Activated CD4-positive, alpha-beta T cell treated with anti-CD3 and anti-CD28 coated beads, Interleukin-2, amount 50 U/mL, for 48 hours (primary cell): Measurements from ENCODE around the gene MLKL.

Experiments
- DNase-seq, 2 experiments: peaks; one replicate each; pipeline ENCODE4 v3.0.0-alpha.2; 2020

The MLKL gene

GRCh38 chr16:74700438-74701225 is at the start of gene MLKL:
TSS of gene MLKL (minus strand) at chr16:74700862. CDS start at chr16:74695757, 5,105 bp downstream.
- DNase-seq: peak; percentile 63 to 72

- DNase-seq: no peak
Observed at GRCh38 chr16:74749291-74750055, 48.8 kb upstream of the MLKL start.

GRCh38 chr16:74748616-74749026 is 48.0 kb upstream of the MLKL start:
- no peak for DNase-seq

GRCh38 chr16:74747716-74748615 is 47.3 kb upstream of the MLKL start:
- no peak for DNase-seq

- no peak for DNase-seq
Observed at GRCh38 chr16:74745926-74746325, 45.3 kb upstream of the MLKL start.

GRCh38 chr16:74745109-74745615 is 44.5 kb upstream of the MLKL start:
- no peak for DNase-seq

- DNase-seq: no peak
Observed at GRCh38 chr16:74744566-74744965, 43.9 kb upstream of the MLKL start.

GRCh38 chr16:74743668-74744299 is 43.1 kb upstream of the MLKL start:
- DNase-seq: no peak

GRCh38 chr16:74743045-74743667 is 42.5 kb upstream of the MLKL start:
- no peak for DNase-seq

- DNase-seq: no peak
Observed at GRCh38 chr16:74742051-74742481, 41.4 kb upstream of the MLKL start.

GRCh38 chr16:74740795-74741304 is 40.2 kb upstream of the MLKL start:
- no peak for DNase-seq

- no peak for DNase-seq
Observed at GRCh38 chr16:74739275-74739674, 38.6 kb upstream of the MLKL start.

GRCh38 chr16:74738816-74739215 is 38.2 kb upstream of the MLKL start:
- no peak for DNase-seq

- DNase-seq: no peak
Observed at GRCh38 chr16:74738113-74738541, 37.5 kb upstream of the MLKL start.

- no peak for DNase-seq
Observed at GRCh38 chr16:74737521-74737920, 36.9 kb upstream of the MLKL start.

GRCh38 chr16:74736531-74737157 is 36.0 kb upstream of the MLKL start:
- DNase-seq: no peak

- no peak for DNase-seq
Observed at GRCh38 chr16:74735554-74735953, 34.9 kb upstream of the MLKL start.

GRCh38 chr16:74735162-74735452 is 34.4 kb upstream of the MLKL start:
- DNase-seq: no peak

GRCh38 chr16:74734361-74735161 is 33.9 kb upstream of the MLKL start:
- no peak for DNase-seq

- DNase-seq: no peak
Observed at GRCh38 chr16:74732707-74733350, 32.2 kb upstream of the MLKL start.
